Activated T-cell treated with anti-CD3 and anti-CD28 coated beads for 1 hour (primary cell): ENCODE data around the gene IER5L.
"Not testable (repeated sequence)": the region's sequence is repeated elsewhere in the genome, so short reads cannot be mapped to it uniquely, and the experiment has no call there.

ENCODE experiments used
- DNase-seq: peaks from one replicate; pipeline ENCODE4 v3.0.0-alpha.2; 2020; ENCODE audit warnings: low read depth

The IER5L gene

GRCh38 chr9:129138476-129139232 is 39.4 kb downstream of the IER5L start:
- no peak for DNase-seq

GRCh38 chr9:129138144-129138462 is 40.0 kb downstream of the IER5L start:
- no peak for DNase-seq

- DNase-seq: no peak
Measured at GRCh38 chr9:129137292-129138143, 40.5 kb downstream of the IER5L start.

- no peak for DNase-seq
Measured at GRCh38 chr9:129136446-129137035, 41.5 kb downstream of the IER5L start.

GRCh38 chr9:129135476-129135875 is 42.6 kb downstream of the IER5L start:
- DNase-seq: no peak

- DNase-seq: no peak
Measured at GRCh38 chr9:129133082-129133481, 45.0 kb downstream of the IER5L start.

- peak; percentile 76 for DNase-seq
Measured at GRCh38 chr9:129131300-129132145, 46.5 kb downstream of the IER5L start.

GRCh38 chr9:129130791-129131190 is 47.3 kb downstream of the IER5L start:
- DNase-seq: no peak

GRCh38 chr9:129130271-129130670 is 47.8 kb downstream of the IER5L start:
- DNase-seq: not testable (repeated sequence)

- no peak for DNase-seq
Measured at GRCh38 chr9:129128689-129129088, 49.4 kb downstream of the IER5L start.

GRCh38 chr9:129126749-129127618 is 51.1 kb downstream of the IER5L start:
- DNase-seq: no peak
